ENCODE measurements around the gene POPDC2. TPM values are rescaled to one million over a fixed set of nuclear protein-coding genes. Genes with fewer than 3 reads are reported as not detected.

The POPDC2 gene
- total RNA-seq, 1 experiment from 2014 or later = not detected

DNA sequence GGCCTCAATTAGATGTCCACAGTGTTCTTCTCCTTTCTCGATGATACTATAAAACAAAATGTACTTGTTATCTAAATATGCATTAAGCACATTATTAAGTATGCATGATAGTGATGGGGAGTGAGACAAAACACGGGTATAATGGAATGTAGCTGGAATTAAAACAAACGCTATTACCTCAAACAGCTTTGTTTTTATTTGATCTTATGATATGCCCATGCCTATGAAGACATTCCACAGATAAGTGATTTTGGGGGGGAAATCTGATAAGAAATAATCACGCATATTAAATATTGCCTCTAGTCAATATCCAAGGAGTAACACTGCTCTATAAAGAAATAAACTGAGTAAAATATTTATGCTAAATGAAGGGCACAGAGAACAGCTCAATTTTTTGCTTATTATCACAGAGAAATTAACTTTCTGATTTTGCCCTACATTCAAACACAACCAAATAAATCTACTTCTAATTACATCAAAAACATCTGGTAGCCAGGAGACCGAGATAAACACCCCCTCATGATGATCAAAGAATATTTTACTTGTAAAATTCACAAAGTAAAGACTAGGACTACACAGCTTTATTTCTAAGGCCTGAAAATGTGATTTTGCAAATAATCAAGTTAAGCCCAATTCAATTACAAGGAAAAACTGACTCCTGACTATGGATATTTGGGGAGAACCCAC lies 14.9 kb upstream of the POPDC2 start:
- in situ Hi-C loops (cut with HindIII; ENCODE audit: low sequenced_read_pairs) = no loop called here

GRCh38 chr3:119673875-119674274 lies 13.5 kb upstream of the POPDC2 start:
- DNase-seq (ENCODE audit: low spot score) = no peak
- in situ Hi-C loops (cut with HindIII; ENCODE audit: low sequenced_read_pairs) = no loop called here

More for the DNA sequence above, 14.9 kb upstream of the POPDC2 start:
- DNase-seq (ENCODE audit: low spot score) = no peak

GRCh38 chr3:119672776-119673175 lies 12.4 kb upstream of the POPDC2 start:
- DNase-seq (ENCODE audit: low spot score) = no peak
- in situ Hi-C loops (cut with HindIII; ENCODE audit: low sequenced_read_pairs) = no loop called here

GRCh38 chr3:119669906-119670570 lies 9.6 kb upstream of the POPDC2 start:
- in situ Hi-C loops (cut with HindIII; ENCODE audit: low sequenced_read_pairs) = no loop called here
- no peak for DNase-seq (ENCODE audit: low spot score)

DNA sequence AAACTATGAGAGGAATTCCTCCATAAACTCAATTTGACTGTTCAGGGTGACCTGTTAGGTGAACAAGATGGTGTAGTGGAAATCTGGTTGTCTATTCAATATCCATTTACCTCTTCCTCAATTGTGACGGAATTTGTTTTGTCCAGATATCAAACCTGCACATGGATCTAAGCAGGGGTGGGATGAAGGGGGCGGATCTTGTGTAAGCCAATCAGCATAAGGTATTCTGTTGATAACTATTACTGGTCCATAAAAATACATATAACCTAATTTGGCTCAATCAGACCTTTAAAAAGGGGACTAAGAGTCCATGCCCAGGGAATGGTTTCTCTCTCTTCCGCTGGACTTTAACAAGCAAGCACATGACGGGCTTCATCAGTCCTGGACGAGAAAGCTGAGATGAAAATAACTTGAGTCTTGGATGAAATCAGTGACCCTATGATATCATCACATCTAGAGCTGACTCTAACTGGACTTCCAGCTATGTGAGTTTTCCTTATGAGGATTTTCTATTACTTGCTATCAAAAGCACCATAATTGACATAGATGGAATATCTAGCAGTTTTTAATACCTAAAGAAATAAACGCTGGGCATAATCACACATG lies 5.7 kb upstream of the POPDC2 start:
- in situ Hi-C loops (cut with HindIII; ENCODE audit: low sequenced_read_pairs) = no loop called here

DNA sequence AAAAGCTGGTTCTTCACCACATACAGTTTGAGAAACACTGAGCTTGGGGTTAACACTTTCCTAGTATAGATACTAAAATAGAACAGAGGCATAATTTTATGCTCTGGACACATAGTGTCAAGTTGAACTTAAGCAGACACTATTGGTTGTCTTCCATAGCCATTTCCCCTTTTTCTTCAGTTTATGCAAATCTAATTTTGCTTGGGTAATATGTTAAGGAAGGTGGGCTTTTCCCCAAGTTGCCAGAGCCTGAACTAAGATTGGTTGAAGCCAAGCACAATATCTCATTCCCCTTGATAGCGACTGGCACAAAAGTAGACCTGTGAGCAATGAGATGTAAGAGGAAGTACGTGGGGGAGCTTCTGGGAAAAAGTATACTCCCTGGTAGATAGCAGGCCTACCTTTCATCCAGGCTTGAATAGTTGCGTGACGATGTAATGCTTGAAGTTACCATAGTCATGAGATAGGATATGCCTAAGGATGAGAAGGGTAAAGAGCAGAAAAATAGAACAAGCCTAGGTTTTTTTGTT lies 4.5 kb upstream of the POPDC2 start:
- DNase-seq (ENCODE audit: low spot score) = no peak
- in situ Hi-C loops (cut with HindIII; ENCODE audit: low sequenced_read_pairs) = no loop called here

More for the DNA sequence above, 5.7 kb upstream of the POPDC2 start:
- DNase-seq (ENCODE audit: low spot score) = no peak

GRCh38 chr3:119664370-119664769 lies 4.0 kb upstream of the POPDC2 start:
- in situ Hi-C loops (cut with HindIII; ENCODE audit: low sequenced_read_pairs) = no loop called here
- no peak for DNase-seq (ENCODE audit: low spot score)

DNA sequence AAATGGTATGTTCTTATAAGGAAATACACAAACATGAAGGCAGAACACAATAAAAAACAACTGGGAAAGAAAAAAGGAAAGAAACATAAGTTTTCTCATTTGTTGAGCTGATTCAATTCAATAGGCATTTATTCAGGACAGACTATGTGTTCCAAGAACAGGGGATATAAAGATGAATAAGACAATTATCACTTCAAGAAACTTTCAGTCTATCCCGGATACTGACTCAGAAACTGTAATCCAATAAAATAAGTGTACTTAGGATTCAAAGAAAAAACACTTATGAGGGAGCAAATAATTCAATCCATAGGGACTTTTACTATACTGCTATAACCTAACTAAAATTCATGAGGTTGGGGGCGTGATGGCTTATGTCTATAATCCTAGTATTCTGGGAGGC lies 3.5 kb upstream of the POPDC2 start:
- in situ Hi-C loops (cut with HindIII; ENCODE audit: low sequenced_read_pairs) = no loop called here
- no peak for DNase-seq (ENCODE audit: low spot score)

DNA sequence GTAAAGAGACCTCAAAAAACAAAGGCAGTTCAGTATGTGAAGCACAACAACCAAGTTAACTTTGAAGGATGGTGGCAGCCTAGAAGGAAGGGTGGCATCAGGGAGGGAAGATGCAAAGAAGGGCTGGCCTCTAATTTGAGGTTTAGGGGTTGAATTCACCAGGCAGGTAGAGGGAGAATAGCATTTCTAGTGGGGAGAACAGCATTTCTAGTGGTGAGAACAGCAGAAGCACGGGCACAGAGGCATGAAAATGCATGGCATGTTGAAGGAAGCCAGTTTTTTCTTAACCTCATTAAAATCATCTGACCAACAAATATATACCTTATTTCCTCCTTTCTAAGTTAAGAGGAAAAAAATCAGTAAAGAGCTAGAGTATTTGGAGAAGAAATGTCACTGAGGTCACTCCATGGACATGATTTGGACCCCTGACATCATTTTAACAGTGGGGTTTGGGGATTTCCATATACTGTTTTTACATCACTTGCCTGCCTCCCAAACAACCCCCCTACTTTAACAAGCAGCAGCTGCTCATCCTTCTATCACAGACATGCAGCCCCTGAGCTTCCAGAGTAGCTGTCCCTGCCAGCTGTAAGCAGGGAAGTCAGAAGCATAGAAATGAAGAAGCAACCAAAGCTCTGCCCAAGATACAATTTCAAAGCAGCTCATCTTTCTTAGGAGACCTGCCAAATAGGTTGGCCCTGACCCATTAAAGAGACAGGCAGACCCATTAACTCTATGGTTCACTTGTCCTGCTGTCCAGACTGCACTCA lies 2.4 kb upstream of the POPDC2 start:
- peak; percentile 21 for DNase-seq (ENCODE audit: low spot score)
- in situ Hi-C loops (cut with HindIII; ENCODE audit: low sequenced_read_pairs) = no loop called here

DNA sequence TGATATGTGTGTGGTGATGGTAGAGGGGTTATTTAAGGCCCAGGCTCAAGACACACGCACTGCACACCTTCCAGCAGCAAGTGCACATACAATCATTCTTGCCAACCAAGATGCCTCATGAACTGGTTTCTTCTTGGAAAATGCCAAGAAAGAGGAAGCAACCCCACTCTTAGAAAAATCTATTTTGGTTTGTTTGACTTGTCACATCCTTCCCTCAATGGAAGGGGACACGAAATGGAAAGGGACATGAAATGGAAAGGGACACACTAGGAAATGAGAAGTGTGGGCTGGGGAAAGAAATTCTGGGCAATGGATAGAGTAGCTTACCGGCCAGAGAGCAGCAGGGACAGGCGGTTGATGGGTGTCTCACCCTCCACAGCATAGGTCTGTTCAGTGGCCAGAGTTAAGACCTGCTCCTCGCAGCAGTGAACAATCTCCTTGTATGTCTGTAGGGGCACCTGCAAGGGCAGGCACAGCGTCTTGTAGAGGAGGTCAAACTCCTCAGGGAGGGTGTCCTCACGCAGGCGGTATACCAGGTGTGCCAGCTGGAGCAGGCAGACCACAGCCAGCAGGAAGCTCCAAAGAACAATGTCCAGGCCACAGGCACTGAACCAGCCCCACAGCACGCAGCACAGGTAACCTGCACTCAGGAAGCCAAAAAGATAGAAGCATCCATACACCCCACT lies 640 bp downstream of the POPDC2 start:
- in situ Hi-C loops (cut with HindIII; ENCODE audit: low sequenced_read_pairs) = no loop called here
- DNase-seq (ENCODE audit: low spot score) = no peak

DNA sequence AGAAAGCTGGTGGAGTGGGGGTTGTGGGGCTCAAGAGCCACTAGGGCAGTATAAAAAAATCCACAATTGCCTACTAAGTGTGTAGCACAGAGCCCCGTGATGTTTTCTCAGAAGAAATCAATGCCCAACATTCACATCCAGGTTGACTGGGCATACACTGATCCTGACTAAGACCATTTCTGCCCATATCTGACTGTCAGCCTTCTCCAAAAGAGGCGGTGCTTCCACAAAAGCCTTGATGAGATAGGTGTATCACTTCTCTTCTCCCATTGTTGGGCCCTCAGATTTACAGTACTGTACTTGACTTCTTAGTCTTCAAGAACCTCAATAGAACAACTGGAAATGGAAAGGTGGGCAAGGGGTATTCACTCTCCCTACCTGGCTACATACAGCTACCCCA lies 1.4 kb downstream of the POPDC2 start:
- no peak for DNase-seq (ENCODE audit: low spot score)
- in situ Hi-C loops (cut with HindIII; ENCODE audit: low sequenced_read_pairs) = no loop called here

DNA sequence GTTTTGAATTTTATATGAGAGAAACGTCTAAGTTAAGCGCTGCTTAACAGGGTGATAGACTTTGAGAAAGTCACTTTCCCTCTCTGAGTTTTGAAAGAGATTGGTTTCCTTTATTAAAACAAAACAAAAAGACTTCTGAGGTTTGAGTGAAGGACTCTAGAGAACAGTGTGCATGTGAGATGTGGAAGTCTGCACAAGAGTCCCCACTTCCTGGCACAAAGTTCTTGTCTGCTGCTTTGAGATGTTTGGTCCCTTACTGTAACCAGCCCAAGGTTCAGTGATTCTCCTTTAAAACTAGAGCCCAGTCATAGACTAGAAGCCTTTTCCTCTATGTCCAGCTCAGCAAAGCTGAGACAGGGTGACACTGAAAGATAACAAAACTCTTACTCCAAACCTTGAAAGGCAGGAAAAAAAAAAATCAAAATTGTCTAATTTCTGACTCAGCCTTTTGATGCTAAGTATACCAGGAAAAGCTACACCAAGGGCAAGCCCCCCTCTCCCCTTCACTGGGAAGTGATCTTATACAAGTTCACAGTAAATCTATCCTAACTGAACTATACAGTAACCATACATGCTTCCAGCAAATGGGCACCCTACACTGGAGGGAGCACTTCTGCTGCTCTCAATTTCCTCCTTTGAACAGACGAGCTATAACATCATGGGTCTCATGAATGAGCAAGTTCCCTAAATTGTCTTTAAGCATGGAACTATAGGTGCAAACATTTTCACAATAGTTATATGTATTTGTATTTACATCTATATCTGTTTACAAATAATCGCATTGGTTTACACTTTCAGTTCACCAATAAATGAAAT lies 2.3 kb downstream of the POPDC2 start:
- in situ Hi-C loops (cut with HindIII; ENCODE audit: low sequenced_read_pairs) = no loop called here
- DNase-seq (ENCODE audit: low spot score) = no peak

- no peak for DNase-seq (ENCODE audit: low spot score)
- in situ Hi-C loops (cut with HindIII; ENCODE audit: low sequenced_read_pairs) = no loop called here
These were observed 6.5 kb downstream of the POPDC2 start for GRCh38 chr3:119653876-119654275.

- in situ Hi-C loops (cut with HindIII; ENCODE audit: low sequenced_read_pairs) = no loop called here
- DNase-seq (ENCODE audit: low spot score) = no peak
These were observed 7.9 kb downstream of the POPDC2 start for GRCh38 chr3:119652306-119653033.

- in situ Hi-C loops (cut with HindIII; ENCODE audit: low sequenced_read_pairs) = no loop called here
- no peak for DNase-seq (ENCODE audit: low spot score)
These were observed 10.6 kb downstream of the POPDC2 start for GRCh38 chr3:119649761-119650160.

DNA sequence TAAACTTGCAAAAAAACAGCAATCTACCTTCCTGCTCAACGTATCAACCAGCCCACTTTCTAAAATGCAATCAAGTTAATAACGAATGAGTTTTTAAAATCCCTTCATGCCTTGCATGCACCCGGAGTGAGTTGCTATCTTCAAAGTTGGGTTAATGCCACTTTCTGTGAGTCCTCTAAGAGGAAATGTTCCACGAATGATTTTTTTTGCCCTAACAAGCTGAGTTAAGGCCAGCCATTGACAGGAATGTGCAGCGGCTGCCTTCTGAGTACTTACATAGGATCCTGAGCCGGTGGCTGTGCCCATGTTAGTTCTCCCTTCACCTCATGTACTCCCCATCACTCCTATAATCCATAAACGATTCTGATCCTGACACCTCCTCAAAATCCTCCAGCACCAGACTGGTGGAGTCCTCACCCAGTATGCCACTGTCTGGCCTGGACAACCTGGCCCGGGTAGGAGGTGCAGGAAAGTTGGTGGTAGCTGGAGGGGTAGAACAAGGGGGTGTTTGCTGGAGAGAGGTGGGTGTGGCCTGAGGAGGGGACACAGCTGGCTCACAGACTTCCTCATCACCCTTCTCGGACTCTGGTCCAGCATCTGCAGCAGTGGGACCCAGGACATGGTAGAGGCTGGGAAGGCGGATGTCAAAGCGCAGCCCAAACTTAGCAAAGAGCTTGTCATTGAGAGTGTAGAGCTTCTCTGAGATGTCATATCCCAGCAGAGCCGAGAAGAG lies 12.4 kb downstream of the POPDC2 start:
- in situ Hi-C loops (cut with HindIII; ENCODE audit: low sequenced_read_pairs) = no loop called here
- no peak for DNase-seq (ENCODE audit: low spot score)

DNA sequence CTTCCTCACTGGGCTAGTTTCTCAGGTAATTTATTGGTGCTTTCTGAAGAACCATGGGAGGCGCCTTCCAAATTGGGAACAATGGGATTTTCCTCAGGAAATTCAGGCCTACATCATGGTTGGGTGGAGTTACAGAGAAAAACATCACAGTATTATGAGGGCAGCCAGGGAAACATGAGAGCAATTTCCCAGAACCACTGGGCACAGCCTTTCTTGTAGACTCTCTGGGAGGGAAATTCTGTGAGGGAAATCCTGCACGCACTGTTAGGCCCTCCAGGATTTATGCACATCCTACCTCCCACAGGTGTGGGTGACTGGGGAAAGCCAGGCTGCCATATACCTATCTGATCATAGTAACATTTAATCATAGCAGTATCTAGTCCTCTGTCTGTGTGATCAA lies 13.2 kb downstream of the POPDC2 start:
- in situ Hi-C loops (cut with HindIII; ENCODE audit: low sequenced_read_pairs) = no loop called here
- DNase-seq (ENCODE audit: low spot score) = no peak
